ENCODE data around the gene SPDYE3. TPM values are rescaled to one million over a fixed set of nuclear protein-coding genes. Genes with fewer than 3 reads are reported as not detected.
"Not testable (repeated sequence)": the region's sequence is repeated elsewhere in the genome, so short reads cannot be mapped to it uniquely, and the experiment has no call there.

The SPDYE3 gene
- total and polyA plus RNA-seq, 2 of the 4 experiments (the other 2 are of a cell fraction), result not detected

GRCh38 chr7:100318329-100318728 lies 10.8 kb downstream of the SPDYE3 start:
- H4K5ac ChIP-seq (ENCODE audit: low read depth, low read length); H3K56ac ChIP-seq (ENCODE audit: extremely low read depth, insufficient read depth, low read length); H3K27ac ChIP-seq (ENCODE audit: insufficient read depth, low read length); H3K4me2 ChIP-seq (ENCODE audit: low read depth, low read length); H2BK20ac ChIP-seq (ENCODE audit: low read depth, low read length); H2AK5ac ChIP-seq (ENCODE audit: low read depth, low read length); H3K14ac ChIP-seq (replicated peaks; ENCODE audit: low read depth, low read length); H3K4me1 ChIP-seq (ENCODE audit: control insufficient read depth, insufficient read depth, low read length); H3K4me3 ChIP-seq (ENCODE audit: insufficient read depth, low read depth, low read length); H3K4ac ChIP-seq (ENCODE audit: low read depth, low read length); ATAC-seq (ENCODE audit: low read depth); H4K91ac ChIP-seq (ENCODE audit: insufficient read depth, low read depth, low read length); DNase-seq; BruUV-seq (replicated peaks); H3K9me3 ChIP-seq (ENCODE audit: control insufficient read depth, insufficient read depth, low read length); H4K20me1 ChIP-seq (ENCODE audit: insufficient read depth, low read length); in situ Hi-C loops (cut with MboI; ENCODE audit: low sequenced_read_pairs); H4K8ac ChIP-seq (ENCODE audit: low read depth in 2 of 2, low read length in 2 of 2); H3K79me1 ChIP-seq (ENCODE audit: low read depth in 1 of 2, low read length in 2 of 2); H3K27me3 ChIP-seq (ENCODE audit: control insufficient read depth, insufficient read depth, low read length); H3K23ac ChIP-seq (ENCODE audit: low read depth, low read length); H3K36me3 ChIP-seq (ENCODE audit: control insufficient read depth, insufficient read depth, low read length); H2AK9ac ChIP-seq (replicated peaks; ENCODE audit: low read depth, low read length, poor library complexity); intact Hi-C loops (cut with micrococcal nuclease); H2BK5ac ChIP-seq (ENCODE audit: low read depth, low read length, poor library complexity, severe bottlenecking); H3K9ac ChIP-seq (ENCODE audit: low read depth, low read length); H2BK15ac ChIP-seq (ENCODE audit: low read depth, low read length); H2BK120ac ChIP-seq (ENCODE audit: low read depth, low read length); POLR2A ChIA-PET (ENCODE audit: unreplicated experiment); H3K9me1 ChIP-seq (ENCODE audit: insufficient read depth, low read length); dilution Hi-C loops (cut with HindIII; ENCODE audit: low sequenced_read_pairs, unreplicated experiment); H3K18ac ChIP-seq (ENCODE audit: low read depth, low read length); H2AFZ ChIP-seq (replicated peaks; ENCODE audit: low read length, poor library complexity): not testable (repeated sequence)
- CTCF ChIA-PET, result interaction anchor here (0.6 kb wide), 1 partner anchor 18 kb away, joined by 3 read pairs; no protein-coding TSS in a partner anchor
- WGBS, 2 experiments (ENCODE audit: extremely low coverage in 2 of 2, insufficient read length in 1 of 2), result no CpG with 5 or more reads among the region's 5 CpGs

- H2BK120ac ChIP-seq (ENCODE audit: low read depth, low read length); H3K56ac ChIP-seq (ENCODE audit: extremely low read depth, insufficient read depth, low read length); H4K5ac ChIP-seq (ENCODE audit: low read depth, low read length); BruUV-seq (replicated peaks); H2BK15ac ChIP-seq (ENCODE audit: low read depth, low read length); ATAC-seq (ENCODE audit: low read depth); H3K9ac ChIP-seq (ENCODE audit: low read depth, low read length); H2AK5ac ChIP-seq (ENCODE audit: low read depth, low read length); H4K91ac ChIP-seq (ENCODE audit: insufficient read depth, low read depth, low read length); H4K20me1 ChIP-seq (ENCODE audit: insufficient read depth, low read length); H3K27me3 ChIP-seq (ENCODE audit: control insufficient read depth, insufficient read depth, low read length); H3K27ac ChIP-seq (ENCODE audit: insufficient read depth, low read length); H3K79me1 ChIP-seq (ENCODE audit: low read depth in 1 of 2, low read length in 2 of 2); H2BK5ac ChIP-seq (ENCODE audit: low read depth, low read length, poor library complexity, severe bottlenecking); H3K14ac ChIP-seq (replicated peaks; ENCODE audit: low read depth, low read length); H3K4me2 ChIP-seq (ENCODE audit: low read depth, low read length); H3K9me1 ChIP-seq (ENCODE audit: insufficient read depth, low read length); dilution Hi-C loops (cut with HindIII; ENCODE audit: low sequenced_read_pairs, unreplicated experiment); DNase-seq; H3K36me3 ChIP-seq (ENCODE audit: control insufficient read depth, insufficient read depth, low read length); H2BK20ac ChIP-seq (ENCODE audit: low read depth, low read length); H3K23ac ChIP-seq (ENCODE audit: low read depth, low read length); intact Hi-C loops (cut with micrococcal nuclease); H3K4ac ChIP-seq (ENCODE audit: low read depth, low read length); POLR2A ChIA-PET (ENCODE audit: unreplicated experiment); H3K9me3 ChIP-seq (ENCODE audit: control insufficient read depth, insufficient read depth, low read length); H2AFZ ChIP-seq (replicated peaks; ENCODE audit: low read length, poor library complexity); H2AK9ac ChIP-seq (replicated peaks; ENCODE audit: low read depth, low read length, poor library complexity); H3K4me3 ChIP-seq (ENCODE audit: insufficient read depth, low read depth, low read length); H3K4me1 ChIP-seq (ENCODE audit: control insufficient read depth, insufficient read depth, low read length); H4K8ac ChIP-seq (ENCODE audit: low read depth in 2 of 2, low read length in 2 of 2); H3K18ac ChIP-seq (ENCODE audit: low read depth, low read length); in situ Hi-C loops (cut with MboI; ENCODE audit: low sequenced_read_pairs): not testable (repeated sequence)
- CTCF ChIA-PET, result interaction anchor here (0.6 kb wide), 1 partner anchor 95 kb away, joined by 4 read pairs; no protein-coding TSS in a partner anchor
- no CpG with 5 or more reads among the region's 1 CpG for WGBS, 2 experiments (ENCODE audit: extremely low coverage in 2 of 2, insufficient read length in 1 of 2)
Measured at GRCh38 chr7:100321648-100322047, 14.1 kb downstream of the SPDYE3 start.
